ENCODE measurements around the gene PHF12. TPM values are rescaled to one million over a fixed set of nuclear protein-coding genes. Genes with fewer than 3 reads are reported as not detected.
A peak's percentile ranks its signal among the peaks of the same experiment; 100 is the strongest.
"Not testable (repeated sequence)": the region's sequence is repeated elsewhere in the genome, so short reads cannot be mapped to it uniquely, and the experiment has no call there.

Gene PHF12
- total and polyA plus RNA-seq, 3 experiments from 2014 or later = 11.6 to 62.1 (median 58.1) TPM

GRCh38 chr17:28878158-28878910, 73.0 kb downstream of the PHF12 start:
- peaks cover 8 to 56% (median 14%) of the 10 kb centered on the region in 3 donors for H3K36me3 Mint-ChIP-seq
- H3K27me3 Mint-ChIP-seq = peaks cover 0 to 1% of the 10 kb centered on the region in 2 donors
- H3K4me3 Mint-ChIP-seq = no peak overlapping the region
- H3K4me3 ChIP-seq (ENCODE audit: low read length) = no peak overlapping the region
- CTCF ChIA-PET = no interaction called here
- H3K27ac Mint-ChIP-seq = peak overlapping the region in 6 of 8 donors; percentile 10 to 84 (median 26)
- H3K9me3 ChIP-seq (ENCODE audit: low read length) = no peaks in the 10 kb centered on the region
- H3K9me3 Mint-ChIP-seq = no peaks in the 10 kb centered on the region
- H3K36me3 ChIP-seq (ENCODE audit: insufficient read depth, low read length) = peaks cover 45% of the 10 kb centered on the region
- H3K27ac ChIP-seq (ENCODE audit: low read depth, low read length) = no peak overlapping the region
- no peaks in the 10 kb centered on the region for H3K27me3 ChIP-seq (ENCODE audit: insufficient read depth, low read length, poor library complexity, severe bottlenecking)
- H3K4me1 Mint-ChIP-seq = peaks cover 0 to 4% (median 1%) of the 10 kb centered on the region in 3 donors
- POLR2A ChIA-PET = interaction anchor here (0.7 kb wide), 1 partner anchor 129 kb away, joined by 3 read pairs; no protein-coding TSS in a partner anchor
- H3K4me1 ChIP-seq (ENCODE audit: insufficient read depth, low read length) = no peaks in the 10 kb centered on the region
- no peak for DNase-seq

DNA sequence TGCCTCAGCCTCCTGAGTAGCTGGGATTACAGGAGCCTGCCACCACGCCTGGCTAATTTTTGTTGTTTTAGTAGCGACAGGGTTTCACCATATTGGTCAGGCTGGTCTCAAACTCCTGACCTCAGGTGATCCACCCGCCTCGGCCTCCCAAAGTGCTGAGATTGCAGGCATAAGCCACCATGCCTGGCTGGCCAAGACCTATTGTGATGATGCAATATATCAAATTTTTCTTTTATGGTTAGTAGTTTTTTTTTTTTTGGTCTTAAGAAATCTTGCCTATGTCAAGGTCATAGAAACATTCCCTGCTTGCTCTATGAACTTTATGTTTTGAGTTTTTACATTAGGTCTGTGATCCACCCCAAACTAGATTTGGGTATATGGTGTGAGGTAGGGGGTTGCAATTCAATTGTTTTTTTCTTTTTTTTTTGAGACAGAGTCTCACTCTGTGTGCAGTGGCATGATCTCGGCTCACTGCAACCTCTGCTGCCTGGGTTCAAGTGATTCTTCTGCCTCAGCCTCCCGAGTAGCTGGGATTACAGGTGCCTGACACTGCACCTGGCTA, 74.1 kb downstream of the PHF12 start:
- H3K36me3 ChIP-seq (ENCODE audit: insufficient read depth, low read length) = peaks cover 34% of the 10 kb centered on the region
- POLR2A ChIA-PET = interaction anchor here (0.7 kb wide), 1 partner anchor 20 kb away, joined by 6 read pairs; no protein-coding TSS in a partner anchor
- H3K4me3 ChIP-seq (ENCODE audit: low read length); H3K27ac ChIP-seq (ENCODE audit: low read depth, low read length); H3K27me3 ChIP-seq (ENCODE audit: insufficient read depth, low read length, poor library complexity, severe bottlenecking); H3K4me3 Mint-ChIP-seq; H3K4me1 ChIP-seq (ENCODE audit: insufficient read depth, low read length); DNase-seq; H3K4me1 Mint-ChIP-seq; CTCF ChIA-PET; H3K9me3 Mint-ChIP-seq; H3K27me3 Mint-ChIP-seq; H3K9me3 ChIP-seq (ENCODE audit: low read length): not testable (repeated sequence)
- Mint-ChIP-seq H3K27ac (peak overlapping the region in 1 of 8 donors; percentile 54), H3K36me3 (peaks cover 8 to 45% (median 13%) of the 10 kb centered on the region in 3 donors)

DNA sequence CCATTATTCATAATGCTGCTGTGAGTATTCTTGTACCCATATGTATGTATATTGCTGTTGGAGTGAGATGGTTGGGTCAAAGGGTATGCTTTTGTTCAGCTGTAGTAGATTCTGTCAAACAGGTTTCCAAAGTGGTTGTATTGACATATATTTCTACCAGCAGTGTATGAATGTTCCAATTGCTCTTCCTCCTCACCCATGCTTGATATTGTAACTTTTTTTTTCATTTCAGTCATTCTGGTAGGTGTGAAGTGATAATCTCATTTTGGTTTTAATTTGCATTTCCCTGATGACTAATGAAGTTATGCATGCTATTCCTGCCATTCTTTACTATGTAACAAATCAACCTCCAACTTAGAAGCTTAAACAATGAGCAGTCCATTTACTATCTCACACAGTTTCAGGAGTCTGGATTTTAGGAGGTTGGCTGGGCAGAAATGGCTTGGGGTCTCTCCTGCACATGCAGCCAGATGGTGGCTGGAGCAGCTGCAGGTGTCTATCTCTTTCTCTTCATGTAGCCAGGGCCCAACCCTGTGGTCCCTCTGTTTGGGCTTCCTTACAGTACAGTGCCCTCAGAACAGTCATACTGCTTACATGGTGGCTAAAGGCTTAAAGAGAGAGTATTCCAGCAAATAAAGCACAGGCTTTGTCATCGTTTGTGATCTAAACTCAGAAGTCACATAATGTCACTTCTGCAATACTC, 75.3 kb downstream of the PHF12 start:
- Histone ChIP-seq H3K9me3 (ENCODE audit: low read length) (no peaks in the 10 kb centered on the region), H3K36me3 (ENCODE audit: insufficient read depth, low read length) (peaks cover 22% of the 10 kb centered on the region), H3K4me1 (ENCODE audit: insufficient read depth, low read length) (peaks cover 9% of the 10 kb centered on the region), H3K27ac (ENCODE audit: low read depth, low read length) (no peak overlapping the region), H3K4me3 (ENCODE audit: low read length) (no peak overlapping the region), H3K27me3 (ENCODE audit: insufficient read depth, low read length, poor library complexity, severe bottlenecking) (no peaks in the 10 kb centered on the region)
- peaks cover 5 to 12% (median 5%) of the 10 kb centered on the region in 3 donors for H3K4me1 Mint-ChIP-seq
- H3K4me3 Mint-ChIP-seq = no peak overlapping the region
- ChIA-PET POLR2A (no interaction called here), CTCF (no interaction called here)
- DNase-seq = no peak
- peaks cover 8 to 33% (median 13%) of the 10 kb centered on the region in 3 donors for H3K36me3 Mint-ChIP-seq
- peaks cover 0 to 1% of the 10 kb centered on the region in 2 donors for H3K27me3 Mint-ChIP-seq
- H3K9me3 Mint-ChIP-seq = no peaks in the 10 kb centered on the region
- peak overlapping the region in 3 of 8 donors; percentile 37 to 77 (median 40) for H3K27ac Mint-ChIP-seq

DNA sequence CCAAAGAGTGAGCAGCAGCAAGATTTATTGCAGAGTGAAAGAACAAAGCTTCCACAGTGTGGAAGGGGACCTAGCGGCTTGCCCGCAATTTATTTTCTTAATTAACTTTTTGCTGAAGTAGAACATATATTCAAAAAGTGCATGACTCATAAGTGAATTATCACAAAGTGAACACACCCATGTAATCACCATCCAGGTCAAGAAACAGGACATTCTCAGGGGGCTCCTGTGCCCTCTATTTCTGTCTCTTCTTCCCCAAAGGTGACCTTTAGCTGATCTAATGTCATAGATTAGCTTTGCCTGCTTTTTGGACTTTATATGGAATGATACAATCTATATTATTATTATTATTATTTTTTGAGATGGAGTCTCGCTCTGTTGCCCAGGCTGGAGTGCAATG, 76.6 kb downstream of the PHF12 start:
- CTCF ChIA-PET = no interaction called here
- no peak overlapping the region for H3K4me3 ChIP-seq (ENCODE audit: low read length)
- H3K9me3 Mint-ChIP-seq = no peaks in the 10 kb centered on the region
- H3K27ac Mint-ChIP-seq = peak overlapping the region in 1 of 8 donors; percentile 3
- H3K27ac ChIP-seq (ENCODE audit: low read depth, low read length) = no peak overlapping the region
- peaks cover 4 to 20% (median 10%) of the 10 kb centered on the region in 3 donors for H3K36me3 Mint-ChIP-seq
- H3K36me3 ChIP-seq (ENCODE audit: insufficient read depth, low read length) = peaks cover 10% of the 10 kb centered on the region
- H3K9me3 ChIP-seq (ENCODE audit: low read length) = no peaks in the 10 kb centered on the region
- peaks cover 12% of the 10 kb centered on the region for H3K4me1 ChIP-seq (ENCODE audit: insufficient read depth, low read length)
- H3K4me1 Mint-ChIP-seq = peaks cover 7 to 14% (median 7%) of the 10 kb centered on the region in 3 donors
- H3K27me3 ChIP-seq (ENCODE audit: insufficient read depth, low read length, poor library complexity, severe bottlenecking) = no peaks in the 10 kb centered on the region
- POLR2A ChIA-PET = no interaction called here
- no peak overlapping the region for H3K4me3 Mint-ChIP-seq
- peaks cover 0 to 1% of the 10 kb centered on the region in 2 donors for H3K27me3 Mint-ChIP-seq
- no peak for DNase-seq

DNA sequence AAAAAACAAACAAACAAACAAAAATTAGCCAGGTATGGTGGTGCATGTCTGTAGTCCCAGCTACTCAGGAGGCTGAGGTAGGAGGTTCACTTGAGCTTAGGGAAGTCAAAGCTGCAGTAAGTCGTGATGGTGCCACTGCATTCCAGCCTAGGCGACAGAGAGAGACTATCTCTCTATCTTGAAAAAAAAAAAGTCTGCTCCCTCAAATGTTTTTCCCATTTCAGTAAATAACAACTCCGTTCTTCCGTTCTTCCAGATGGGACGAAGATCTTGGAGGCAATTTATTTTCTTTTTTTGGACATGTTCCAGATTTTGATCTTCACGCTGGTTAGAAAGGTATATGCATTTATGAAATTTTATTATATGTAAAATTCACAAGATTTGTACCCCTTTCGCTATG, 77.5 kb downstream of the PHF12 start:
- Histone ChIP-seq H3K27ac (ENCODE audit: low read depth, low read length) (no peak overlapping the region), H3K9me3 (ENCODE audit: low read length) (no peaks in the 10 kb centered on the region), H3K27me3 (ENCODE audit: insufficient read depth, low read length, poor library complexity, severe bottlenecking) (no peaks in the 10 kb centered on the region), H3K4me3 (ENCODE audit: low read length) (no peak overlapping the region), H3K4me1 (ENCODE audit: insufficient read depth, low read length) (peaks cover 12% of the 10 kb centered on the region), H3K36me3 (ENCODE audit: insufficient read depth, low read length) (peaks cover under 1% of the 10 kb centered on the region)
- H3K4me1 Mint-ChIP-seq = peaks cover 7 to 14% (median 7%) of the 10 kb centered on the region in 3 donors
- peak overlapping the region in 1 of 8 donors; percentile 79 for H3K27ac Mint-ChIP-seq
- peaks cover 4 to 11% (median 6%) of the 10 kb centered on the region in 3 donors for H3K36me3 Mint-ChIP-seq
- no peaks in the 10 kb centered on the region for H3K9me3 Mint-ChIP-seq
- ChIA-PET POLR2A (no interaction called here), CTCF (no interaction called here)
- DNase-seq = no peak
- H3K27me3 Mint-ChIP-seq = no peaks in the 10 kb centered on the region
- no peak overlapping the region for H3K4me3 Mint-ChIP-seq

DNA sequence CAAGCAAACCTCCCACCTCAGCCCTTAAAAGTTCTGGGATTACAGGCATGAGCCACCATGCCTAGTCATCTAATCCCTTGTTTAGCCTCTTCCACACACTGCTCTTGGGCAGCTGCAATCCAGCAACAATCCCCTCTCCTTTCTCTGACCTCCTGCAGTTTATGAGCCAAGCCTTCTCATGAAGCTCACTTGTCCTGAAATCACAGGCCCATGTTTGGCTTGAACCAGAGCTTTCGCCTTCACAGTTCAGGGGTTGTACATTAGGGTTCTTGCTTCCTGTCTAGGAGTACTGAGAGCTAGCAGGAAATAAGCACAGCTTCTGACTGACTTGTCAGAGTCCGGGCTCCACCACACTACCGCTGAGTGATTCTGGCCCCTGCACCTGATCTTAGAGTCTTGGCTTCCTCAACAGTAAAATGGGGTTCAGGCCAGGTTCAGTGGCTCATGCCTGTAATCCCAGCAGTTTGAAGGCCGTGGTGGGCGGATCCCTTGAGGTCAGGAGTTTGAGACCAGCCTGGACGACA, 80.2 kb downstream of the PHF12 start:
- peak overlapping the region in 2 of 7 donors; percentile 37 to 44 for H3K4me3 Mint-ChIP-seq
- Histone ChIP-seq H3K27me3 (ENCODE audit: insufficient read depth, low read length, poor library complexity, severe bottlenecking) (no peaks in the 10 kb centered on the region), H3K36me3 (ENCODE audit: insufficient read depth, low read length) (no peaks in the 10 kb centered on the region), H3K27ac (ENCODE audit: low read depth, low read length) (peak overlapping the region; percentile 49), H3K9me3 (ENCODE audit: low read length) (no peaks in the 10 kb centered on the region), H3K4me3 (ENCODE audit: low read length) (peak overlapping the region; percentile 17), H3K4me1 (ENCODE audit: insufficient read depth, low read length) (peaks cover 12% of the 10 kb centered on the region)
- peak in 3 of 5 donors; percentile 29 to 50 (median 48) for DNase-seq
- peak overlapping the region; percentile 69 to 96 (median 93) for H3K27ac Mint-ChIP-seq
- ChIA-PET POLR2A (interaction anchor here (0.5 kb wide), 1 partner anchor 23 kb away, joined by 4 read pairs; no protein-coding TSS in a partner anchor), CTCF (interaction anchor here (0.7 to 1.5 kb wide), 6 partner anchors 22 to 144 kb away, joined by 3 to 7 read pairs (median 4); partner anchors contain the start of genes DHRS13 and FLOT2)
- H3K36me3 Mint-ChIP-seq = no peaks in the 10 kb centered on the region
- peaks cover 7 to 10% (median 7%) of the 10 kb centered on the region in 3 donors for H3K4me1 Mint-ChIP-seq
- no peaks in the 10 kb centered on the region for H3K27me3 Mint-ChIP-seq
- H3K9me3 Mint-ChIP-seq = no peaks in the 10 kb centered on the region

GRCh38 chr17:28867276-28867675, 84.0 kb downstream of the PHF12 start:
- CTCF ChIA-PET = interaction anchor here (0.9 kb wide), 1 partner anchor 102 kb away, joined by 3 read pairs; no protein-coding TSS in a partner anchor
- no peaks in the 10 kb centered on the region for H3K9me3 Mint-ChIP-seq
- no peaks in the 10 kb centered on the region for H3K27me3 Mint-ChIP-seq

More at GRCh38 chr17:28867276-28867675, 84.0 kb downstream of the PHF12 start:
- Histone ChIP-seq H3K36me3 (ENCODE audit: insufficient read depth, low read length) (no peaks in the 10 kb centered on the region), H3K27me3 (ENCODE audit: insufficient read depth, low read length, poor library complexity, severe bottlenecking) (no peaks in the 10 kb centered on the region), H3K4me1 (ENCODE audit: insufficient read depth, low read length) (peaks cover 12% of the 10 kb centered on the region), H3K4me3 (ENCODE audit: low read length) (no peak overlapping the region), H3K9me3 (ENCODE audit: low read length) (no peaks in the 10 kb centered on the region), H3K27ac (ENCODE audit: low read depth, low read length) (peak overlapping the region; percentile 80)
- no peak overlapping the region for H3K27ac Mint-ChIP-seq
- no peak overlapping the region for H3K4me3 Mint-ChIP-seq
- H3K36me3 Mint-ChIP-seq = no peaks in the 10 kb centered on the region
- POLR2A ChIA-PET = no interaction called here
- peaks cover 5 to 10% (median 7%) of the 10 kb centered on the region in 3 donors for H3K4me1 Mint-ChIP-seq
- no peak for DNase-seq

Measured in CD8-positive, alpha-beta memory T cell (primary cell).